ENCODE data around the gene TGFB1I1.
A peak's percentile ranks its signal among the peaks of the same experiment; 100 is the strongest.
"Not testable (repeated sequence)": the region's sequence is repeated elsewhere in the genome, so short reads cannot be mapped to it uniquely, and the experiment has no call there.

The TGFB1I1 gene

GRCh38 chr16:31471875-31472708 lies at the start of gene TGFB1I1:
TGFB1I1 (plus strand) TSS chr16:31472152; CDS start chr16:31472189, 37 bp downstream.
- no peak for DNase-seq (ENCODE audit: low read depth in 2 of 2)

- DNase-seq (ENCODE audit: low read depth in 2 of 2) = no peak
Measured at GRCh38 chr16:31423241-31423640, 48.7 kb upstream of the TGFB1I1 start.

GRCh38 chr16:31423801-31424200 lies 48.2 kb upstream of the TGFB1I1 start:
- DNase-seq (ENCODE audit: low read depth in 2 of 2) = no peak

- DNase-seq (ENCODE audit: low read depth in 2 of 2) = peak; percentile 35 to 48
Measured at GRCh38 chr16:31427441-31428278, 44.3 kb upstream of the TGFB1I1 start.

GRCh38 chr16:31428279-31428597 lies 43.7 kb upstream of the TGFB1I1 start, which contains the start of gene COX6A2:
COX6A2 (minus strand) TSS chr16:31428360; CDS start chr16:31428325, 35 bp downstream.
- DNase-seq (ENCODE audit: low read depth in 2 of 2) = no peak

- DNase-seq (ENCODE audit: low read depth in 2 of 2) = no peak
Measured at GRCh38 chr16:31428638-31429247, 43.2 kb upstream of the TGFB1I1 start.

- DNase-seq (ENCODE audit: low read depth in 2 of 2) = no peak
Measured at GRCh38 chr16:31429314-31429713, 42.6 kb upstream of the TGFB1I1 start.

- no peak for DNase-seq (ENCODE audit: low read depth in 2 of 2)
Measured at GRCh38 chr16:31429796-31430195, 42.2 kb upstream of the TGFB1I1 start.

GRCh38 chr16:31430380-31431052 lies 41.4 kb upstream of the TGFB1I1 start:
- no peak for DNase-seq (ENCODE audit: low read depth in 2 of 2)

- DNase-seq (ENCODE audit: low read depth in 2 of 2) = no peak
Measured at GRCh38 chr16:31435341-31436220, 36.4 kb upstream of the TGFB1I1 start.

- DNase-seq (ENCODE audit: low read depth in 2 of 2) = no peak
Measured at GRCh38 chr16:31436221-31437045, 35.5 kb upstream of the TGFB1I1 start.

GRCh38 chr16:31438414-31438813 lies 33.5 kb upstream of the TGFB1I1 start:
- no peak for DNase-seq (ENCODE audit: low read depth in 2 of 2)

- DNase-seq (ENCODE audit: low read depth in 2 of 2) = not testable (repeated sequence)
Measured at GRCh38 chr16:31439023-31439422, 32.9 kb upstream of the TGFB1I1 start.

GRCh38 chr16:31439519-31439918 lies 32.4 kb upstream of the TGFB1I1 start:
- no peak for DNase-seq (ENCODE audit: low read depth in 2 of 2)

GRCh38 chr16:31440516-31441184 lies 31.3 kb upstream of the TGFB1I1 start:
- DNase-seq (ENCODE audit: low read depth in 2 of 2) = no peak

GRCh38 chr16:31441956-31442355 lies 30.0 kb upstream of the TGFB1I1 start:
- no peak for DNase-seq (ENCODE audit: low read depth in 2 of 2)

- DNase-seq (ENCODE audit: low read depth in 2 of 2) = not testable (repeated sequence)
Measured at GRCh38 chr16:31445931-31446330, 26.0 kb upstream of the TGFB1I1 start.

- no peak for DNase-seq (ENCODE audit: low read depth in 2 of 2)
Measured at GRCh38 chr16:31451201-31451600, 20.8 kb upstream of the TGFB1I1 start.

GRCh38 chr16:31451681-31452351 lies 20.1 kb upstream of the TGFB1I1 start:
- no peak for DNase-seq (ENCODE audit: low read depth in 2 of 2)

All from stimulated activated CD8-positive, alpha-beta memory T cell treated with anti-CD3 and anti-CD28 coated beads, Interleukin-7, amount 100 ng/mL, for 1 hour (primary cell).